GM18502 (cell line): ENCODE data around the gene TNXB.

Experiments
- ATAC-seq: cut with Tn5 transposase; IDR thresholded peaks from one replicate; pipeline ENCODE4 v1.9.1; 2021; ENCODE audit warnings: mild to moderate bottlenecking; ENCODE audit not compliant: unreplicated experiment, poor library complexity

The TNXB gene, protein sequence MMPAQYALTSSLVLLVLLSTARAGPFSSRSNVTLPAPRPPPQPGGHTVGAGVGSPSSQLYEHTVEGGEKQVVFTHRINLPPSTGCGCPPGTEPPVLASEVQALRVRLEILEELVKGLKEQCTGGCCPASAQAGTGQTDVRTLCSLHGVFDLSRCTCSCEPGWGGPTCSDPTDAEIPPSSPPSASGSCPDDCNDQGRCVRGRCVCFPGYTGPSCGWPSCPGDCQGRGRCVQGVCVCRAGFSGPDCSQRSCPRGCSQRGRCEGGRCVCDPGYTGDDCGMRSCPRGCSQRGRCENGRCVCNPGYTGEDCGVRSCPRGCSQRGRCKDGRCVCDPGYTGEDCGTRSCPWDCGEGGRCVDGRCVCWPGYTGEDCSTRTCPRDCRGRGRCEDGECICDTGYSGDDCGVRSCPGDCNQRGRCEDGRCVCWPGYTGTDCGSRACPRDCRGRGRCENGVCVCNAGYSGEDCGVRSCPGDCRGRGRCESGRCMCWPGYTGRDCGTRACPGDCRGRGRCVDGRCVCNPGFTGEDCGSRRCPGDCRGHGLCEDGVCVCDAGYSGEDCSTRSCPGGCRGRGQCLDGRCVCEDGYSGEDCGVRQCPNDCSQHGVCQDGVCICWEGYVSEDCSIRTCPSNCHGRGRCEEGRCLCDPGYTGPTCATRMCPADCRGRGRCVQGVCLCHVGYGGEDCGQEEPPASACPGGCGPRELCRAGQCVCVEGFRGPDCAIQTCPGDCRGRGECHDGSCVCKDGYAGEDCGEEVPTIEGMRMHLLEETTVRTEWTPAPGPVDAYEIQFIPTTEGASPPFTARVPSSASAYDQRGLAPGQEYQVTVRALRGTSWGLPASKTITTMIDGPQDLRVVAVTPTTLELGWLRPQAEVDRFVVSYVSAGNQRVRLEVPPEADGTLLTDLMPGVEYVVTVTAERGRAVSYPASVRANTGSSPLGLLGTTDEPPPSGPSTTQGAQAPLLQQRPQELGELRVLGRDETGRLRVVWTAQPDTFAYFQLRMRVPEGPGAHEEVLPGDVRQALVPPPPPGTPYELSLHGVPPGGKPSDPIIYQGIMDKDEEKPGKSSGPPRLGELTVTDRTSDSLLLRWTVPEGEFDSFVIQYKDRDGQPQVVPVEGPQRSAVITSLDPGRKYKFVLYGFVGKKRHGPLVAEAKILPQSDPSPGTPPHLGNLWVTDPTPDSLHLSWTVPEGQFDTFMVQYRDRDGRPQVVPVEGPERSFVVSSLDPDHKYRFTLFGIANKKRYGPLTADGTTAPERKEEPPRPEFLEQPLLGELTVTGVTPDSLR (N-terminal part only)

DNA sequence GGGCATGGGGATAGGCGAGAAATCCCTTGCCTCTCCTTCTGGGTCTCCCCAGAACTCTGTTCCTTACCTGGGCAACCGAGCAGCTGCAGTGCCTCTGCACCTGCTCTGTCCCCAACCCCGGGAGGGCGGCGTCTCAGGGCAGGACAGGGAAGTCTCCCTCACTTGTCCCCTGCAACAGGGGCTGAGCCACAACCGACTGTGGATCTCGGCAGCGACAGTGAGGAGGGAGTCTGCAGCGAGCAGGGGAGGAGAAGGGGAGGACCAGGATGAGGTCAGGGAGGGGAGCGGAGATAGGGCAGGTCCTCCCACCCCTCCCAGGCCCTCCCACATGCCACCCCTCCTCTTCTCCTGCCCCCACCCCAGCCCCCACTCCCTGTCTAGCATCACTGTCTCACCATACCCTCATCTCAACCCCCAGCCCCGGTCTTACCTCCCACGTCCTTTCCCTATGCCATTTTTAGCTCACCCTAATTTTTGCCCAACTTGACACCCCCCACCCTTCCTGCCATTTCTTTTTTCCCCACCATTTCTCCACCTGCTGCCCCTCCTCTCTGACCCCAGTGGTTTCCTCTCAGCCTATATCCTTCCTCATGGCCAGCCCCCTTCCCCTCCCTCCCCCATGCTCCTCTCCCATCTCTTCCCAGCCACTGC, at the start of gene TNXB:
Gene TNXB, minus strand, starts transcription at position 225 of the 651 bp plus-strand sequence. CDS start 11,140 bp downstream, outside the sequence.
- ATAC-seq: no peak

- no peak for ATAC-seq
Measured at GRCh38 chr6:32158052-32158451, 48.9 kb upstream of the TNXB start.

DNA sequence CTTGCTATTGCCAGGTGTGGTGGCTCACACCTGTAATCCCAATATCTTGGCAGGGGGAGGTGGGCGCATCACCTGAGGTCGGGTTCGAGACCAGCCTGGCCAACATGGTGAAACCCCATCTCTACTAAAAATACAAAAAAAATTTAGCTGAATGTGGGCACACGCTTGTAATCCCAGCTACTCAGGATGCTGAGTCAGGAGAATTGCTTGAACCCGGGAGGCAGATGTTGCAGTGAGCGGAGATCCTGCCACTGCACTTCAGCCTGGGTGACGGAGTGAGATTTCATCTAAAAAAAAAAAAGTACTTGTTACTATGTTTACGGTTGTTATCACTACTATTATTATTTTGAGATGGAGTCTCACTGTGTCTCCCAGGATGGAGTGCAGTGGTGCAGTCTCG, 47.8 kb upstream of the TNXB start:
- no peak for ATAC-seq

DNA sequence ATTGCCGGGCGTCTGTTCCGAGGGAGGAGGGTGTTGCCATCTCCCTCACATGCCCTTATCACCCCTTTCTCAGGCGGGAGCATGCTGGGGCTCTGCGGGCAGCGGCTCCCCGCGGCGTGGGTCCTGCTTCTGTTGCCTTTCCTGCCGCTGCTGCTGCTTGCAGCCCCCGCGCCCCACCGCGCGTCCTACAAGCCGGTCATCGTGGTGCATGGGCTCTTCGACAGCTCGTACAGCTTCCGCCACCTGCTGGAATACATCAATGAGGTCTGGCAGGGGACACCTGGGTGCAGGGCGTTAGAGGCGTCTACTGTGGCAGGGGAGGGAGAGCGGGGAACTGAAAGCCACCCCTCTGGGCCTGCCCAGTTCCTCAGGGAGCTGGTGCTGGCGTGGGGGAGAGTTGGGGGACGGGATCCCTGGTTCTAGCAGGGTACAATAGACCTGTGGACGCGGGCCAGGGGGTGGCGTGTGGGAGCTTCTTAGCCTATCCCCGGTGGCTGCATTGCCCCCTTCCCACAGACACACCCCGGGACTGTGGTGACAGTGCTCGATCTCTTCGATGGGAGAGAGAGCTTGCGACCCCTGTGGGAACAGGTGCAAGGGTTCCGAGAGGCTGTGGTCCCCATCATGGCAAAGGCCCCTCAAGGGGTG, 45.5 kb upstream of the TNXB start:
- no peak for ATAC-seq

GRCh38 chr6:32153564-32154513, 44.7 kb upstream of the TNXB start, which contains the start of gene PPT2:
PPT2 (plus strand) TSS chr6:32154141; CDS start chr6:32154595, 454 bp downstream.
- ATAC-seq: no peak

DNA sequence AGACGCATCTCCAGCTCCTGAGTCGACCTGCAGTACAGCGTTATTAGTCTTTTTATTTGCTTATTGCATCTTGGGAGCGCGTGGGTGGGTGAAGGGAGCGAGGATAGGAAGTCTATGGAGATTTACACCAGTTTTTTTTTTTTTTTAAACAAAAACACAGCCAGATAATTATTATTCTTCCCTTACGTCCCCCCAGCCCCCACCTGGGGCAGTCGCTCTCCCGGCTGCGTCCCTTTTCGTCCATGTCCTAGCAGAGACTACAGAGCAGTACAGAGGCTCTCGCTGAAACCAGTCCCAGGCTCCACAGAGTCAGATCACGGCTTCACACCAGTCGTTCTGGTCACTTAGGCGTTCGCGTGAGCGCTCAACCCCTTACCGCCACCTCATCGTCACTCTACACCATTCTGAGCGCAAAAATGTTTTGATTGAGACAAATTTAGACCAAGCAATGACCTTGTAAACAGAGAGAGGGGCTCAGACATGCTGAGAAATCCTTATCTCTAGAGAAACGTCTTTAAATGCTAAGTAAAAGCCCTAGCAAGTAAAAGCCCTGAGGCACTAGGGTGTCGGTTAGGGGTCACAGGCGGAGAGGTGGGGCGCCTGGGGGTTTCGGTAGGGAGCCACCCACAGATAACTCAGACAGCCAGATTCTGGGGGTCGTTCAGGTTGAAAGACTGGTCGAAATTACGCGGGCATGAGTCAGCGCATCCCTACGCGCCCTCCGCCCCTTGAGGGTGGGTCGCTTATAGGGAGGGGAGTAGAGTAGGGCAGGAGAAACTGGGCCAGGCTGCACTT, 43.8 kb upstream of the TNXB start:
- ATAC-seq: no peak

- ATAC-seq: no peak
Measured at GRCh38 chr6:32151863-32152768, 43.0 kb upstream of the TNXB start, which contains the start of gene PRRT1. PRRT1 (minus strand) TSS chr6:32151939; CDS start chr6:32151827, 112 bp downstream.

GRCh38 chr6:32151181-32151862, 42.2 kb upstream of the TNXB start:
- ATAC-seq: no peak

DNA sequence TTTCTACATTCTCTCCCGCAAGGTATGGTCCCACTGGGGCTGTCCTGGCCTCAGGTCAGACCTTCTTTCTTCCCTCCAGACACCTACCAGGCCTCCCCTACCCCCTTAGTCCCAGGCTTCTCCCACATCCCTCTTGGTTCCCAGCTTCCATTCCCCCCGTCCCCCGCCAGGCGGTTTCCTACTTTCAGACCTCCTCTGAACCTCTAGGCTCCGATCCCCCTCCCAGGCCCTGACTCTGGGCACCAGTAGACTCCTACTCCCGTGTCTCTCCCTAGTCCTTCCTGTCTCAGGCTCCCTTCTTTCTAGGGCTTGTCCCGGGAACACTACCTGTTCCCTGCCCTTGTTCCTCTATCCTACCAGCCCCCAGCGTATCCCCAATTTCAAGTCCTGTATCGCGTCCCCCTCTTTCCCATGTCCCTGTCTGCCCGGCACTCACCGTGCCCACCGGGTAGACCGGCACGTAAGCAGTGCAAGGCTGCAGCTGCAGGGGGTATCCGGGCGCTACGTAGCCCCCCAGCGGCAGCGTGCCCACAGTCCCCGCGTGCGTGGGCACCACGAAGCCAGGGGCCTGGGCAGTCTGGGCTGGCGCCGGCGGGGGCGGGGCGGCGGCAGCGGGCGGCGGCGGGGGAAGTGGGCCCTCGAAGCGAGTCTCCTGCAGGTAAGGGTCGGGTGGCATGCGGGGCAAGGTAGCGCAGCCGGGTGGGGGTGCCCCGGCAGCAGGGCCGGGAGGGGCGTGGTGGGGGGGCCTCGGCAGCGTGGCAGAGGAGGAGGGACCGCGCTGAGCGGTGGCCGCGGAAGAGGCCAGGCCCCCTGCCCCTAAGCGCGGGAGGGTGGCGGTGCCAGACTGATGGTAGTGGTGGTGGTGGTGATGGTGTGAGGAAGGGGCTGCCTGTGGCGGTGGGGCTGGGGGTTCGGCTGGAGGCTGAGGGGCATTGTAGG, 41.1 kb upstream of the TNXB start:
- no peak for ATAC-seq

GRCh38 chr6:32149092-32149755, 40.1 kb upstream of the TNXB start:
- ATAC-seq: no peak

DNA sequence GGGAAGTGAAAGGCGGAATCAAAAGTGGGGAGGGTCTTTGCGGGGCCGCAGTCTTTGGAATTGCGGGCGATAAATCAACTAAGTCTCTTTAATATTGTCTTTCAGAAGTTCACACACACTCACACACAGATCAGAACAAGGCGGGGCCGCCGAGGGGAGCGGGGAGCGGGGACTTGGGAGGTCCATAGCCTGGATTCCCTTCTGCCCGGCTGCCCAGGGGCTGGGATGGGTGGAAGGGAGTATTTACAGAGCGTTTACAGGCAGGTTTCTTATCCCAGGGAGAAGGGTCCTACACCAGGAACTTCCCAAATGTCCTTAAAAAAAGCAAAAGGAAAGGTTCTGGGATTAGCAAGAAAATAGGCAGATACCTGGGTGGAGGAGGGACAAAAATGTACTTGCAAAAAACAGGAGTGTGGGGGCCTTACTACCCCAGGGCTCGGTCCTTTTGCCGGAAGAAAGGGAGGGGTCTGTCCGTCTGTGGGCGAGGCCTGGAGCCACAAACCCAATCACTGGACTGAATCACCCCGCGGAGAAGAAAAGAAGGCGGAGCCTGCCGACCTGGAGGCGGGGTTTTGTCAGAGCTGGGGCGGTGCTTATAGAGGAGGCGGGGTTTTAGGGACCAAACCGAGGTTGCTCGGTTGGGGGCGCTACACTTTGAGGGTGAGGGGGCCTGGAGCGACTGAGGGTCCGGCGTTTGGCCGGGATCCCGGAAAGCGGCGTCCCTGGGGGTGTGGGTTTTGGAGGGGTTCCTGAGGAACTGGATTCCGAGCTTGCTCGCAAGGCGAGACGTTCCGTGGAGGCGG, 39.4 kb upstream of the TNXB start:
- ATAC-seq: no peak

GRCh38 chr6:32147401-32148132, 38.4 kb upstream of the TNXB start:
- no peak for ATAC-seq

- ATAC-seq: no peak
Measured at GRCh38 chr6:32146687-32147086, 37.5 kb upstream of the TNXB start.
